ENCODE results near the gene MAP1B.

MAP1B gene

DNA sequence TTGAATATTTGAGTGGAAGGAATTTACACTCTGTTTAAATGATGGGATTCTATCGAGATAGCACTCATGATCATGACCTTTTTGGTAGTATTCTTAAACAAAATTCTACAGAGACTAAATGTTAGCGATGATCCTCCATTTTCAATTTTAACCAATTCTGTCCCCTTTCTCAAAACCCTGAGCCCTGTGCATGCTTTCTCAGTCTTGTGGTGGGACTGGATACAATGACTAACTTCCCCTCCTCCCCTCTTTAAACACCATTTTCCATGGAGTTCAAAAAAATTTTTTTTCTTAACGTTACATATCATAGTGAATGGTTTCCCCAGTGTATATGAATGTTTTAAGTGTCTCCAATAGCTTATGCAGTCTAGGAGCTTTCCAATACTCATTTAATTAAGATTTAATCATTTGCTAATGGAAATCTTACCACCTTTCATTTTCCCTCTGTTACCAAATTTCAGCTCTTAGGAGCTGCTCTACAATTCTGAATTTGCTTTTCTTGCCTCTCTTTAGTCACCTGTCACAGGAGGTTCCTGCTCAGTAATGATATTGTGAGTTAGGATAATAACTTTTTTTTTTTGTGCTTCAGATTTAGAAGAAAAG is 101.2 kb downstream of the MAP1B start:
- no peak for DNase-seq (ENCODE audit: low read depth, low spot score)
- no peak overlapping the region for H3K4me3 ChIP-seq (ENCODE audit: low read length)

GRCh38 chr5:72209147-72210115 is 102.2 kb downstream of the MAP1B start:
- H3K4me3 ChIP-seq (ENCODE audit: low read length) = no peak overlapping the region
- no peak for DNase-seq (ENCODE audit: low read depth, low spot score)

GRCh38 chr5:72210888-72211678 is 103.8 kb downstream of the MAP1B start:
- H3K4me3 ChIP-seq (ENCODE audit: low read length) = no peak overlapping the region
- DNase-seq (ENCODE audit: low read depth, low spot score) = no peak

- no peak overlapping the region for H3K4me3 ChIP-seq (ENCODE audit: low read length)
- no peak for DNase-seq (ENCODE audit: low read depth, low spot score)
Observed at GRCh38 chr5:72212171-72212570, 104.9 kb downstream of the MAP1B start.

GRCh38 chr5:72213482-72213881 is 106.2 kb downstream of the MAP1B start:
- no peak for DNase-seq (ENCODE audit: low read depth, low spot score)
- no peak overlapping the region for H3K4me3 ChIP-seq (ENCODE audit: low read length)

GRCh38 chr5:72214168-72214567 is 106.9 kb downstream of the MAP1B start:
- DNase-seq (ENCODE audit: low read depth, low spot score) = no peak
- H3K4me3 ChIP-seq (ENCODE audit: low read length) = no peak overlapping the region

DNA sequence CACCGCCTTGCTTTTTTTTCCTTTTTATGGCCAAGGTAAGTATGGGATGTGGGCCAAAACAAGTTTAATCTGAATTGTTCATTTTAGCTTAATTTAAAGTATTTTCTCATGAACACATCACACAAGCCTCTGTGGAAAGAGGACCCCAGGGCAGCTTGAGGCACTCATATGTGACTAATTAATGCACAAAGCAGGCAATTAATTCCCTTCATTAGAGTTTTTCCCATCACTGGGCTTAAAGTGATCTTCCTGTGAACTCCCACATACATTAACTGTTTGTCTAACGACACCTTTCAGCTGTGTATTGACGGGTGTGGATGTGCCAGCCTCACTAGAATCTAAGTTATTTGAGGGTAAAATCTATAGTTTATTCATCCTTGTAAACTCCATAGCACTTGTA is 109.5 kb downstream of the MAP1B start:
- H3K4me3 ChIP-seq (ENCODE audit: low read length) = no peak overlapping the region
- no peak for DNase-seq (ENCODE audit: low read depth, low spot score)

- no peak for DNase-seq (ENCODE audit: low read depth, low spot score)
- no peak overlapping the region for H3K4me3 ChIP-seq (ENCODE audit: low read length)
Observed at GRCh38 chr5:72221099-72221498, 113.8 kb downstream of the MAP1B start.

- H3K4me3 ChIP-seq (ENCODE audit: low read length) = no peak overlapping the region
- no peak for DNase-seq (ENCODE audit: low read depth, low spot score)
Observed at GRCh38 chr5:72221541-72221940, 114.3 kb downstream of the MAP1B start.

GRCh38 chr5:72222521-72222920 is 115.2 kb downstream of the MAP1B start:
- DNase-seq (ENCODE audit: low read depth, low spot score) = no peak

GRCh38 chr5:72223371-72223770 is 116.1 kb downstream of the MAP1B start:
- no peak overlapping the region for H3K4me3 ChIP-seq (ENCODE audit: low read length)

More at GRCh38 chr5:72222521-72222920, 115.2 kb downstream of the MAP1B start:
- no peak overlapping the region for H3K4me3 ChIP-seq (ENCODE audit: low read length)

GRCh38 chr5:72224946-72225463 is 117.7 kb downstream of the MAP1B start:
- no peak for DNase-seq (ENCODE audit: low read depth, low spot score)

More at GRCh38 chr5:72223371-72223770, 116.1 kb downstream of the MAP1B start:
- no peak for DNase-seq (ENCODE audit: low read depth, low spot score)

DNA sequence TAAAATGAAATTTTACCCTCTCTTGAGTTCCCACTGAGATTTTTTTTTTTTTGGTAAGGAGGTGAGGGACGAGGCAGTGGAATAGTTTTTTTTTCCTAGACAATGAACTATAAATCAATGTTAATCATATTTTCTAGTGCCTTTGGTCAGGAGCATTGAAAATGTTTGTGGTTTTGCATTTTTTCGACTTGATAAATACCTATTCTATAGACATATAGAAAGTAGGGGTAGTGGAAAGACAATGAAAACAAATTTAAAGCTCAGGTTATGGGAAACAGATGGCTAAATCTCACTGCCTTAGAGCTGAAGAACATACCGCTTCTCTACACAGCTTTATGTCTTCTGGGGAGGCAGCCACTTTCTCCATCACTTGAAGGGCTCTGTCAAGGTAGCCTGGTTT is 118.5 kb downstream of the MAP1B start:
- no peak overlapping the region for H3K4me3 ChIP-seq (ENCODE audit: low read length)
- DNase-seq (ENCODE audit: low read depth, low spot score) = no peak

More at GRCh38 chr5:72224946-72225463, 117.7 kb downstream of the MAP1B start:
- H3K4me3 ChIP-seq (ENCODE audit: low read length) = no peak overlapping the region

DNA sequence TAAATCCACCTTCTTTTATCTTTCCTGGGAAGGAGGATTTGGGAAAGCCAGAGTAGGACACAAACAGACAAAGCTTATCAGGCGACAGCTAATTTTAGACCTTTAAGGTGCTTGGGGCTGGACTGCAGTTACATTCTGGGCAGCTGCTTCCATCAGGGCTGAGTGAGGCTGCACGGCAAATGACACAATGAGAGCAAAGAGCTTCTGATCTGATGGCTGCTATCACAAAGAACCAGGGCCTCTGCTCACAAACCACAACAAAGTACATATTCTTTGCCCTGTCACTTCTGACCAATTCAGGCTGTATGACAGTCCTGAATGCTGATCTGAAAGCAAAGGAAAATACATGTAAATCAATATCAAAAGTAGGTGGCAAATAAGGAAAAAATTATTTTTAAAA is 119.7 kb downstream of the MAP1B start:
- no peak for DNase-seq (ENCODE audit: low read depth, low spot score)

DNA sequence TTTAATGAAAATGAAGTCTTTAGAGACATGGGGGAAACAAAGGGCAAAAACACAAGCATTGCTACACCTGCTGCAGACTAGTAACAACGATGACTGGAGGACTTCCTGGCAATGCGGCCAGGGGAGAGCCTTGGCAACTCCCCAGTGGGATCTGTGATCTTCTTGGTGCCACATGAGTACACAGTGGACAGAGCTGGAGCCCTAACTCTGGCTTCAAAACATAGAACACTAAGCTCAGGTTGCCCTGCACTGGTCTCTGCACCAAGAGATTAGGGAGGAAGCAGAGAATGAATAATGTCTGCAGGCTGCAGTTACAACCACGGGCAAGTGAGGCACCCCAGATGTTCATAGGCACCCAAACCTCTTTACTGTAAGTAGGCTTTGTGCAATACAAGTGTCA is 121.7 kb downstream of the MAP1B start:
- H3K4me3 ChIP-seq (ENCODE audit: low read length) = no peak overlapping the region
- no peak for DNase-seq (ENCODE audit: low read depth, low spot score)

More for the DNA sequence above, 119.7 kb downstream of the MAP1B start:
- no peak overlapping the region for H3K4me3 ChIP-seq (ENCODE audit: low read length)

DNA sequence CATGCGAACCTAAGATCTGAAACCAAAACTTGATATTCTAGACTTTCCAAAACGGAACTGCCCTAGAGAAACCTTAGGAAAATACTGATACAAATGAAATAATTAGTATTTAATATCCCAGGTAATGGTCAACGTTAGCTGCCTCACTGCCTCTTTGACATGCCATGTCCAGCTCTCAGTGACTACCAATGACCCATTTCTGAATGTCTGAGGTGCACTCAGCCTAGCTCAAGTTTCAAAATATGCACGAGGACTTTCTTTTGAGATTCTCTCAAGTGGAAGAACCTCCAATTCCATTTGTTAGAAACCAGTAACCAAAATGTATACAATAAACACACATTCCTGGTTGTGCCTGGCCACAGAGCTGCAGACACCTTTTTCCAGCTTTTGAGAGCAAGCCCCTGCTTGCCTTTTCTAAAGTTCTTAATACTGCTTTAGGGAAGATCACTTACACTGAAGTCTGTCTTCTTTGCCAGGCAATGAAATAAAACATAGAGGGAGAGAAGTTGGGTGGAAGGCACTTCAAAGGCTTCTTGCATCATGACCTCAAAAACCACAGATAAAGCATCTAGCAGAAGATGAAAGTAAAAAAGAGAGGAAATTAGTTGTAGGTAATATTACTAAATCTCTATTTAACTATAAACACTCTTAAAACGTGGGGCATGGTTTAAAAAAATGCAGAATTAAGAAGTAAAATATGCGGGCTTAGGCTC is 124.9 kb downstream of the MAP1B start:
- peak; percentile 82 for DNase-seq (ENCODE audit: low read depth, low spot score)
- no peak overlapping the region for H3K4me3 ChIP-seq (ENCODE audit: low read length)

DNA sequence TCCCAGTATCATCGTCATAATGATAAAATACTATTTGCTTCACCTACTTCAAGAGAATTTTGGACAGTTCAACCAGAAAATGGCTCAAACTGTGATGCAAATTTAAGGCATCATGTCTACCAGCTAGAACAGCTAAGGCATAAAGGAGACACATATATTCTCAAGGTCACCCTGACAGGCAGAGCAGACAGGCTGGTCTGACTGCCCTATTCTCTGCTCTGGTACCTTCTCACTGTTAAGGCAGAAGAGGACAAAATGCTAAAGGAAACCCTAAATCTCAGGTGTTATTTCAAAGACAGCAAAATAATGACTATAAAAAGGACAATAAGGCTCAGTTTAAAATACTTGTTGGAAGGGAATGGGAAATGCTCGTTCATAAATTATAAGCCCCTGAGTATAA is 125.6 kb downstream of the MAP1B start:
- DNase-seq (ENCODE audit: low read depth, low spot score) = no peak
- no peak overlapping the region for H3K4me3 ChIP-seq (ENCODE audit: low read length)

DNA sequence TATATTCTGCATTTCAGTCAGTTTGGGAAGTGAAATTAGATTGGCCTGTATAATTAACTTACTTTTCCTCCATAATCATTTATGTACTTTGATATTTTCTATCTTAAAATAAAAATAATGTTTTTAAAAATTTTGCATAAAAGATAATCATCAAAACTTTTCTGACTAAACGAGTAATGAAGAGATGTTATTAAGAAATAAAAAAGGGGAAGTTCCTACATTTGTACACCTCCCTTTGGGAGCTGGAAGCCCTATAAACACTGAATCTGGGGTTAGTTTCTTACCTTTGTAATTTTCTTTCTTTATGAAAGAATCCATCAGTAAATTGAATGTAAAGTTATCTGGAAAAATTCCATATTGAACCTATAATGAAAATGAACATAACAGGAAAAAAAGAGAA is 126.6 kb downstream of the MAP1B start:
- H3K4me3 ChIP-seq (ENCODE audit: low read length) = no peak overlapping the region
- DNase-seq (ENCODE audit: low read depth, low spot score) = no peak

DNA sequence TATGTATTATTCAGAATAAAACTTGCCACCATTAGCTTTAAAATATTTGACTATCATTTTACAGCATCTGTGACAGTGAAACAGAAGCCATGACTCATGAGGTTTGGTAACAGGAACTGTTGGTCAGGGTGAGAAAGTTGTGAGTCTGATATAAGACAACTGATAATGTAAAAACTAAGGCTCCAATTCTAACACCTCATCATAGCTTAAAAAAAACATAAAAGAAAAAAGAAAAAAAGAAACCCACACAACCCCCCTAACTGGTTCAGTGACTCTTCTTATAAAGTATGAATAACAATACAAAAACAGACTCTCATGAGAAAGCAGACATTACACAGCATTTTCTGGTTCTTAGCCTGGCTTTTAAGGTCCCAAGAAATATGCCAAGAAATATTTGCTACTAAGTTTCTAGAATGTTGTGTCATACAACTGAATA is 127.0 kb downstream of the MAP1B start:
- H3K4me3 ChIP-seq (ENCODE audit: low read length) = no peak overlapping the region
- DNase-seq (ENCODE audit: low read depth, low spot score) = peak; percentile 50

All from Jurkat, Clone E6-1 (cell line).